ENCODE results near the gene LARGE1. TPM values are rescaled to one million over a fixed set of nuclear protein-coding genes. Genes with fewer than 3 reads are reported as not detected.
A peak's percentile ranks its signal among the peaks of the same experiment; 100 is the strongest.

Gene LARGE1
- total RNA-seq, 6 experiments from 2014 or later, result 12.2 to 28.3 (median 15.2) TPM

DNA sequence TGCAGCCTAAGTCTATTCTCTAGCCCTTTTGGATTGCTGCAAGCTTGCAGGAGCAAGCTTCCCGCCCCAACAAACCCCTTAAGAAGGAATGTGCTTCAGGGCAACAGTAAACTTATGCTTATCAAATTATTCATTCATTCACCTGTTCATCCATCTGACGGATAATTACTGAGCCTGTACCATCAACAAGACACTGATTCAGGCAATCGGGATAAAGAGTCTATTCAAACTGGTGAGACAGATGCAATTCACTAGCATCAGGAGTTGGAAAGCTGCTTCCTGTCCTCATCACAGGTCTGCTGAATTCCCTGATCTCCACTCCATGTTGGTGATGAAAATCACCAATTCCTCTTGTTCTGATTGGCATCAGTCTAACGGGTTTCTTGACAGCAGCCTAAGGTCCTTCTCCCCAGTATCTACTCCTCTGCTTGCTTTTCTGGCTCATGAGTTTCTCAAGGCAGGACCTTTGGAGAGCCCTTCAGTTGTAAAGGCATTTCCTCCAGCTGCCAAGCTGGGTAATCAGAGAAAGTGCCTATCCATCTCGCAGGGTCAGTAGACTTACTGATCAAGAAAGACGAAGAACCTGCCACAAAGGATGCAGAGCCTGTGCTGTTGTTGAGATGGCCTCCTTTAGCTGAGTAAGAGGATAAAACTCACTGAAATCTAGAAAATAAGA is 433.1 kb downstream of the LARGE1 start:
- Histone ChIP-seq H3K4me1 (peaks cover 0 to 2% (median 0%) of the 10 kb centered on the region in 4 donors), H3K36me3 (no peaks in the 10 kb centered on the region), H3K4me3 (no peak overlapping the region), H3K27me3 (no peaks in the 10 kb centered on the region), H3K9me3 (no peaks in the 10 kb centered on the region), H3K27ac (no peak overlapping the region)
- WGBS (ENCODE audit: insufficient coverage, low coverage, low lambda C conversion rate, missing lambda C conversion rate), result 83% methylated on average over 5 of the region's 6 CpGs
- intact Hi-C loops (cut with DNase I), result no loop called here
- DNase-seq, result no peak
- no peak for TF ChIP-seq CTCF (IDR thresholded peaks at IDR 0.05)
- no peak for TF ChIP-seq POLR2A (IDR thresholded peaks at IDR 0.05)
- no peak for ATAC-seq

GRCh38 chr22:33481550-33481949 is 438.7 kb downstream of the LARGE1 start:
- Histone ChIP-seq H3K4me3 (no peak overlapping the region), H3K4me1 (no peaks in the 10 kb centered on the region), H3K27me3 (no peaks in the 10 kb centered on the region), H3K27ac (no peak overlapping the region), H3K36me3 (no peaks in the 10 kb centered on the region), H3K9me3 (no peaks in the 10 kb centered on the region)
- DNase-seq, result peak in 1 of 3 donors; percentile 56
- TF ChIP-seq POLR2A (IDR thresholded peaks at IDR 0.05), result no peak
- TF ChIP-seq CTCF (IDR thresholded peaks at IDR 0.05), result no peak
- WGBS (ENCODE audit: insufficient coverage, low coverage, low lambda C conversion rate, missing lambda C conversion rate), result 14% methylated on average over 5 of the region's 5 CpGs
- intact Hi-C loops (cut with DNase I), result no loop called here
- peak; percentile 78 to 96 (median 90) for ATAC-seq

- no peak for DNase-seq
- intact Hi-C loops (cut with DNase I), result no loop called here
- 85% methylated on average over 13 of the region's 13 CpGs for WGBS (ENCODE audit: insufficient coverage, low coverage, low lambda C conversion rate, missing lambda C conversion rate)
Measured at GRCh38 chr22:33477120-33478111, 442.9 kb downstream of the LARGE1 start.

DNA sequence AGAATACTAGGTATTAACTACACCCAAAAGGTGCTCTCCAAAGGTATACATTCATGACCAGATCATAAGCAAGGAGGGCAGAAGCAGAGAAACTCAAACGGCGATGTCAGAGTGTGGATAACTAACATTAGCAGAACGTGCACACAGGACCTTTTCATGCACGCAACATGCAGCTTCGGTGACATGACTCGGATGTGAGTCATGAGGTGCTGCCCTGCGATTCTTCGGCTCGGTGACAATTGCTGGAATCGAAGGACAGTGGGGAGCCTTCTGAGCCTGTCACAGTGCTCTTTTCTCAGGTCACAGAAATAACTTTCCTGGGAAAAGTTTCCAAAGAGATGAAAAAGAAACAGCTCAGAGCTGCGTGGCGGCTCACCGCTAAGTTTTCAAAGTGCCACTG is 443.6 kb downstream of the LARGE1 start:
- WGBS (ENCODE audit: insufficient coverage, low coverage, low lambda C conversion rate, missing lambda C conversion rate), result 88% methylated on average over 10 of the region's 13 CpGs
- H3K4me3 ChIP-seq, result no peak overlapping the region

More at GRCh38 chr22:33477120-33478111, 442.9 kb downstream of the LARGE1 start:
- Histone ChIP-seq H3K36me3 (no peaks in the 10 kb centered on the region), H3K27ac (no peak overlapping the region), H3K4me1 (no peaks in the 10 kb centered on the region), H3K4me3 (no peak overlapping the region), H3K27me3 (no peaks in the 10 kb centered on the region), H3K9me3 (no peaks in the 10 kb centered on the region)
- TF ChIP-seq POLR2A (IDR thresholded peaks at IDR 0.05), result no peak
- no peak for TF ChIP-seq CTCF (IDR thresholded peaks at IDR 0.05)
- no peak for ATAC-seq

More for the DNA sequence above, 443.6 kb downstream of the LARGE1 start:
- Histone ChIP-seq H3K4me1 (no peaks in the 10 kb centered on the region), H3K9me3 (no peaks in the 10 kb centered on the region), H3K27ac (no peak overlapping the region), H3K36me3 (no peaks in the 10 kb centered on the region), H3K27me3 (no peaks in the 10 kb centered on the region)
- TF ChIP-seq CTCF (IDR thresholded peaks at IDR 0.05) (no peak), POLR2A (IDR thresholded peaks at IDR 0.05) (no peak)
- DNase-seq (no peak), ATAC-seq (no peak)
- intact Hi-C loops (cut with DNase I), result no loop called here
